ENCODE data around the gene PZP.

PZP gene

DNA sequence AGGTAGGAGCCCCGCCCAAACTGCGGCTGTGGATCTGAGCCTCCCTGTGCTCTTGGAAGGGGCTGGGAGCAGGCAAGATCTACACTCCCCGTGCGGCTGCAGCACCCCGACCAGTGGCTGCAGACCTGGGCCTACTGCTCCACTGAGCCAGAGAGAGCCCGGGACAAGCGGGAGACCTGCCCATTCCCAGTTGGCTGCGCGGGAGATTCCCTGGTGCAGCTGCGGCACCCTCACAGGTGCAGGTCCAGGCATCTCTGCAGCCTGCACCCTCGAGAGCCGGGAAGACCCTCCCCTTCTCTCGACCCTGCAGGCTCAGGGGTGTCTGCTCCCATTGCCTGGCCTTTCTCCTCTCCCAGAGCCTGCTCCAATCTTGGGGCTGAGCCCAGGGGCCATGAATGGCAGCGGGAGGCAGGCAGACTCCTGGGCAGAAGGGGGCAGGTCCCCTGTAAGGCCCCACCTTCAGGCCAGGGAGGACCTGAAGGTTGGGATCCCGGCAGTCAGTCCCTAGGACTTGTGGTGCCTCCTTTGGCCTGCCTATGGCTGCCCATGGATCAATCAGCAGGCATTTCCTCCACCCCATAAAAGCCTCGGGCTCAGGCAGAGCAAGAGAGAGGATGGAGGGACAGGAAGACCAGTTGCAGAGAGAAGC lies 83.7 kb downstream of the PZP start:
- DNase-seq (ENCODE audit: low spot score) = no peak

DNA sequence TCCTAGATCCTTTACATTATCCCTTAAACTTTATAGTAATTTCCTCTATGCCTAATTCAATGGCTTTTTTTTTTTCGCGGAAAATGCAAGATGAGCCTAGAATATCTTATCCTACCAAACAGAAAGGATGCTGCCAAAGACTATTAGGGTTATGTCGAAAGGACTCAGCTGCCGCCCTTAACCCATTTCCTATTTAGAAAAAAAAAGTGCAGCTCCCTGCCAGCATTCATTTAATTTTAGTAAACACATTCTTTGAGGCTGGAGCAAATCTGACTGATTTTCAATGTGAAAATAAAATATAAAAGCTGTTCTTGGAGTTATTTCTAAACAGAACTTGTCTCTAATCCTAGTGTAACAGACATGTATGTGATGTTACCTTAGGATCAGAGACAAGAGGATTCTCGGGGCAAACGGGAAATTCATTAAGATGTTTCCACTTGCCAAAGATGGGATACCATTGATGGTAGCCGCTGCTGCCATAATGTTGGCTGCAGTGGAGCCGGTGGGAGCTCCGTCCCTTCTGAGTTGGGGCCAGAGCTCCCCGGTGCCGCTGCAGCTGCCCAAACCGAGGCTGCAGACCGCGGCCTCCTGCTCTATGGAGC lies 84.3 kb downstream of the PZP start:
- DNase-seq (ENCODE audit: low spot score) = no peak

DNA sequence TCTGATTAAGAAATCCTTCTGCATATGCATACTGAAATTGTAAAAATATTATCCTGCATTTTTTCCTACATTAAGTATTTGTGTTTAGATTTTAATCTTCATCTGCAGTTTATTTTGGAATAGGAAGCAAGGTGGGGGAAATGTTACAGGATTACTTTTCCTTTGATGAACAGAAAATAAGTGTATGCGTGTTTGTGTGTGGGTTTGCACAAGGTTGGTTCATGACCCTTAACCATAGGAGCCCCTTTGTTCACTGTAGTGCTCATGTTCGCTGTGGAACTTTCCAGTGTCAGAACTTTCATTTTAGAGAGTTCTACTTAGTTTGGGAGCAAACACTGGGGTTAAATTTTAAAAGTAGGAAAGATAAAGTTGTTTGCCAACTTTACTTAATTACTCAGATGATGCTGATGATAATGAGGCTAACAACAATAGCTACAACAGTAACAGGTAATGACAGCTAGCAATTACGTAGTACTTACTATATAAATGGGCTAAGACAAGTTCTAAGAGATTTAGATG lies 86.0 kb downstream of the PZP start:
- no peak for DNase-seq (ENCODE audit: low spot score)

DNA sequence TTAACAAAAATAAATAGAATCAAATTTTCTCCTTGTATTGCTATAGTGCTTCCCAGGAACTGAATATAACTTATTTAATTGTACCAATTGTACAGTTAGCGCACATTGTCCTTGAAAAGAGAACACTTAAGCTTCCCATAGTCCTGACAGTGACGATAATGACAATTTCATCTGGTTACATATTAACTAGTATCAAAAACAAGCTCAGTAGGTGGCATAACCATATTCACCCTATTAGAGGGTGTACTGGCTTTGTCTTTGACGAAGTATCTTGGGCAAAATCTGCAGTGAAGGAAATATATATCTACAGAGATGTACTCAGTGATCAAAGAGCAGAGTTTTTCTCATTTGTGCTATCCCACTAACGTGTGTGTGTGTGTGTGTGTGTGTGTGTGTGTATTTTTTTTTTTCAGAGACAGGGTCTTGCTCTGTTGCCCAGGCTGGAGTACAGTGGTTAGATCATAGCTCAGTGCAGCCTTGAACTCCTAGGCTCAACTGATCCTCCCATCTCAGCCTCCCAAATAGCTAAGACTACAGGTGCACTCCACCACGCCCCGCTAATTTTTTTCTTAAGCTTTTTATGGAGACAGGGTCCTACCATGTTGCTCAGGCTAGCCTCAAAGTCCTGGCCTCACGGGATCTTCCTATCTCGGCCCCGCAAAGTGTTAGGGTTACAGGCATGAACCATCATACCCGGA lies 87.6 kb downstream of the PZP start:
- DNase-seq (ENCODE audit: low spot score) = no peak

DNA sequence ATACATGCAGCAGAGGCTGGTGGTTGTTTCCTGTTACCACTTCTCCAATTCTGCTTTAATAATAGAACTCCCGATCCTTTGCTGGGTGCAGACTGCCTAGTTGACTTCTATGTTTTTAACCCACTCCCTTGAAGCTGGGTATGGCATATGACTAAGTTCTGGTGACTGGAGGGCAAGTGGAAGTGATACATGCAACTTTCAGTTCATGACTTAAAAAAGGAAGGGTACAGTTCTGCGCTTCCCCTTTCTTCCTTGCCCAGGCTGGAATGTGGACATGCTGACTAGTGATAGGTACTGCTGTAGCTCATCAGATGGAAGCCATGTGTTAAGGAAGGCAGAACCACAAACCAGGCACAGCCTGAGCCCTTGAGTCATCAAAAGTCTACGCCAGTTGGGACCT lies 90.0 kb downstream of the PZP start:
- no peak for DNase-seq (ENCODE audit: low spot score)

DNA sequence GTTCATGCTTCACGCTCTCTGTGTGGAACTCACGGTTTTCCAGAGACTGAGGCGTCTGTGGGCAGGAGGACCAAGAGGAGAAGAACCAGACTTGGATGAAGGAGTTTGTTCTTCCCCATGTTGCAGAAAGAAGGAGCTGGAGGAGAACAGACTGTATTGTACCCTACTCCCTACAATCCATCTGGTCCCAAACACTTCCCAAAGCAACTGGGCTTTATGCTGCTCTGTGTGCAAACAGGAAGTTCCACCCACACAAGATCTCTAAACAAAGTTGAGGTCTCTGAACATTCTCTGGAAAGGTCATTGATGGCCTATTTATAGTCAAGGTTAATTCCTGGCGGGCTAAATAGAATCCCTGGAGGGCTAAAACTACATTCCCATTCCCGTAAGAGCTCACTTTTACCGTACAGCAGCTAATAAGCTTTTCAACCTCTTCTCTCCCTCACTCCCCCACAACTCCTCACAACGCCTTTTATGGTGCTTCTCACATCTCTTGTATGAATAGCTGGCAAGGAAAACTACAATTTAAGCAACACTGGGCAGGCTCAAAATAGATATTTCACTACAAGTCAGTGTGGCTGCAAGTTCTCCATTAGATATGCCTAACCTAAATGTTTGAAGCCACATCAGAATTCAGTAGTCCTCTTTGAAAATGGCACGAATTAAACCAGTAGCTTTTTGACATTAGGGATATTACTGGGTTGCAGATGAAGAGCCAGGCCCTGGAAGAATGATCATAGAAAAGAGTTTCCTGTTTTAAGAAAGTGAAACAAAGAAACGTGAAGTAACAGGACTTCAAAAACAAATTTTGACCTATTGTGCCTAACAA lies 92.2 kb downstream of the PZP start, which contains the start of gene A2M:
Gene A2M, minus strand, starts transcription at position 189 of the 829 bp plus-strand sequence. Its CDS starts 70 bp downstream, at position 119.
- DNase-seq (ENCODE audit: low spot score) = no peak

DNA sequence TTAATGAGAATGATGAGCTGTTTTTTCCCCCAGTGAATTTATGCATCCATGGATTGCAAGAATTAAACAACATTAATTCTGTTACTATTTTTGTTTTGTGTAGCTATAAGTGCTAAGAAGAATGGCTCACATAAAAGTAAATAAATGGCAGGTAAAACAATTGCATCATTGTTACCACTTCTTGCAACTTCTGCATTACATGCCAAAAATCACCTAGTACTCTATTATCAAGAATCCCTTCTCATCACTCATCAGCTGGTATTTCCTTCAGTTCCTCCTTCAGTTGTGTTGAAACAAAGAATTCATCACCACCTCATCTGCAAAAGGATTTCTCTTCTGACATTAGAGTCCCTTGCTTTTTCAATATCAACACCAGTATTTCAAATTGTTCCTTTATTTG lies 93.2 kb downstream of the PZP start:
- DNase-seq (ENCODE audit: low spot score) = no peak

DNA sequence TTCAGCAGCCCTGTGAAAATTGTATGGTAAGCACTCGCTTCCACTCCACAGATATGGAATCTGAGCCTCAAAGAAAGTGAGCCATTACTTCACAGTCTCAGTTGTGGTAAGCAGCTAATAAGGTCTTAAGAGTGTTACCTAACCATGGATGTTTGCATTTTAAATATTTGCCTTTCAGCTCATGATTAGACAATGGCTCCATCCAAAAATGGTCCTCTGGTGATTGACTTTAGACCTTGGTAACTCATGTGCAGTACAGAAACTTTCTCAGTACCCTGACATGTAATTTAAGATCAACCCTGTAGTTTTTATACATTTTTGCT lies 94.2 kb downstream of the PZP start:
- DNase-seq (ENCODE audit: low spot score) = no peak

DNA sequence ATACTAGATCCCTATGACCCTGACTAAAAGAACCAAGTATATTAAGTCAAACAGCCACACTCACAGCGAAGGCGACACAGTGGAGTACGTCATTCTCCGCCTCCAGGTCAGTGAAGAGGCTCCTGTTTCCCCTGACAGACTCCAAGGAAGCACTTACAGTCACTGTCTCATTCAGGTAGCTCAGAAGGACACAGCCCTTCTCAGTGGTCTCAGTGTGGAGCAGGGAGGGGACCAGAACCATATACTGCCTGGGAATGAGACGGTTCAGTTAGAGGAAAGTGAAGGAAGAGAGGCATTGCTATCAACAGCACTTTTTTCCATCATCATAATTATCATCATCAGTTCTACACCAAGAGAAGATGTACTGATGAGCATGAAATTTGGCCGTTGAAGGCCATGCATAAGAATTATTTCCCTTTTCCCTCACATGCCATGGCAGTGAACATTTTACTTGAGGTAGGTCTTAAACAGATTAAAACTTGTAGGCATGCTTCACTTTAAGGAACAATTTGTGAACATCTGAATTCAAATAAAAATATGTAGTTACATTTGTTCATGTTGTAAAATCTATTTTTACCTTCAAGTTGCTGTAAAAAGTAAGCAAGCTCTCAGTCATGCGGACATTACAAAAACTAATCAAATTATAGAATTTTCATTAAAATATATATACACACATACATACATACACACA lies 94.8 kb downstream of the PZP start:
- DNase-seq (ENCODE audit: low spot score) = no peak

DNA sequence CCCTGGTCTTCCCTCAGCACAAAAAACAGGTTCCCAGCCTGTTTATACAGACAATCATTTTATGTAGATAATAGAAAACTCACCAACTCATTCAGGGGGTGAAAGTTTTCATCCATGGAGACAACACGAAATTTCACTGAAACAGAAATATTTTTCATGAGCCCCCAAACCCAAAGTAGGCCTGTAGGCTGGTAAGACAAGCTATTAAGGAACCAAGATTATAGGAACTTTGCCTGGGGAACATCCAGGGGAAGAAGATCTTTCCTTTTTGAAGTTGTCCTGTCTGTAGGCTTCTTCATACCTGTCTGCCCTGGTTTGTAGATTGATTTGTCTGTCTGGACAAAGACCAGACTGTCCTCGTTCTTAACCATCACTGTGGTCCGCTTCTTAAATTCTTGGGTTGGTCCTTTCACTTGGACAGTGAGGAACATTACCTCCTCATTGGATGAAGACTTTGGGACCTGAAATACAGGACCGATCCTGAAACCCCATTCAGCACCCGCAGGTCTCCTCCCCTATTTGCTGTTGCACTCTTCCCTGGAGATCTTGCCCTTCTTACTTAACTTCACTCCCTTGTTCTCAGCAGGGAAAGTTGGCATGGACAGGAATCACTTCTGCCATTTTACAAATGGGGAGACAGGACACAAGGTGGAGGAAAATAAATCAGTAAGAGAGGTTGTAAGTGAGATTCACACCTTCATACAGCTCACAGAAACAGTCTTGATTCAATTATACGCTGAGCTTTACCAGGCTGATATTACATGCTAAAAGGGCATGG lies 95.9 kb downstream of the PZP start:
- DNase-seq (ENCODE audit: low spot score) = no peak

DNA sequence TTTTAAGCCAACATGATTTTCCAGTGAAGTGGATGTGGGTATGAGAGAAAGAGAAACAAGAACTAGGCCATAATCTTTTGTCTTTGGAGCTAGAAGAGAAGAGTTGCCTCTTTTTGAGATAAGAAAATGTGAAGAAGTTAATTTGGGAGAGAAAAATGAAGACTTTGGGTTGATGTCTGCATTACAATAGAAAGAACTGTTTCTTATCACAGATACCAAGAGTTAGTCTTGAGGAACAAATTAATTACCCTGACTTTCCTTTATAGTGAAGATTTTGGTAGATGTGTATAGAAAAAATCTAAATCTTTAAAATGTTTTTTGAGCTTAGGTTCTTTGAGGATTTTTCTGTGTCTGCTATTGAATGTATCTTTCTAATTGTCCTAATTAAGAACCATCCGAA lies 96.7 kb downstream of the PZP start:
- DNase-seq (ENCODE audit: low spot score) = no peak

DNA sequence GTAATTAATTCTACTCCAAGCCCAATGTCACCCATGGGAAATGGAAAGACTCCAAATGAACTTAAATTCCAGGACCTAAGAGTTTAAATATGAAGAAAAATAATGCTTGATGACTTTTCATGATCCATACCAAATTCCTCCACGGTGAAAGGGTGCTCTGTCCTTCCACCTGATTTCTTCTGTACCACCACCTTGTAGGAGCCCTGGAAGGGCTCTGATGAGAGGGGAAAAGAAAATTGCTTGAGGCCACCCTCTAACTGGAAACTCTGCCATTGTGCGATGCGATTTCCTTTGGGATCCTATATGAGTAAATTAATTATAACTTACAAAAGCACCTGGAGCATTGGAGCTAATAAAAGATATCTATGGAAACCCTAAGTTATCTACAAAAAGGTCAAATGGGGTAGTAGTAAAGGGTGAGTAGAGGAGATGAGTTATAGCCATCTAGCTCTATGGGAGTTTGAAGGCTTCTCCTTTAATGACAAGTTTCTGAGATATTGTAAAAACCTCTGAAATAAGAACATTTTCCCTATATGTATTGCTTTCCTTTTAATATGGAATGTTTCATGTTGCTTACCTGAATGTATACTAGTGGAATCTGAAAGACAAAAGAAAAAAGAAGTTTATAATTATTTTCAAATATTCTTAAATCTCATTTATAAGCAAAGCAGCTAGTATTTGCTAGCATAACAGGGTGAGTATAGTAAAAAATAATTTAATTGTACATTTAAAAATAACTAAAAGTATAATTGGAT lies 98.3 kb downstream of the PZP start:
- no peak for DNase-seq (ENCODE audit: low spot score)

DNA sequence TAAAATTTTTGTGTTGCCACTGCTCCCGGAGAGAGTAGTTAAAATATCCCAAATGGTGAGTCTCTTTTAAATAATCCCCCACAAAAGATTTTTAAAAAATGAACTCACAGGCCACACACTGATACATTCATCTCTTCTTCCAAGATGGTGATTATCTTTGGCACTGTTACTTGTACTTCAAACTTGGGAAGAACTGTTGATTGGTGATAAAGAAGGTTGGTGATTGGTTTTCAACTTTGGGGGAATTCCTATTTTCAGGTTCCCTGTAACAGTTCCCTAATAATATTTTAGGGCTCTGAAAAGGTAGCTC lies 99.0 kb downstream of the PZP start:
- DNase-seq (ENCODE audit: low spot score) = no peak

DNA sequence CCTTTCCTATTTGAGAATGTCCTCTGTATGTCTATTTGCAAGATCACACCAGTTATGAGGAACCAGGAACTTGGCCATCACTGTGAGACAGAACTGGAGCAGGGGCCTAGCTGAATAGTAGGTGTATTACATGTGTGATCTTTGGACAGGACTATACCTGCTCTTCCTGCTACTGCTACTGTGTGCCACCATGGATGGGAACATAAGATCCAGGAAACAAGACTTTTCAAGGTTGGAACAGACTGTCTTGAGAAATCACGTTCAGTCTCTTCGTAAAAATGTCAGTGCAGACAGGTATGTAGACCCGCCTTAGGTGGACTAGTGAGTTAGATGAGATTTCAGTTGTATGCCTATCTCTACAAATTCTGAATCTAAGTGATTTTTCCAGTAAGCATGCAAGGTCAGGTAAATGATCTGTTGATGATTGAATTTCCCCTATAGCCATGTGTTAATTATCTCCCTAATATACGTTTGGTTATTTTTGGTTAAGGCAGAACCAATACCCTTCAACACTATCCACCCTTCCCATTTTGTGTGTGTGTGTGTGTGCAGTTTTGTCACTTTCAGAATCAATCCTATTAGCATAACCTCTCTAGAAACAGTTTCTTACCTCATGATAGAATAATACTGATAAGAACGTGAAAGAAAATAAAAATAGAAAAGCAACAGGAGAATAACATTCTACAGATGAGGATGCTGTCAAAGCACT lies 99.5 kb downstream of the PZP start:
- no peak for DNase-seq (ENCODE audit: low spot score)

DNA sequence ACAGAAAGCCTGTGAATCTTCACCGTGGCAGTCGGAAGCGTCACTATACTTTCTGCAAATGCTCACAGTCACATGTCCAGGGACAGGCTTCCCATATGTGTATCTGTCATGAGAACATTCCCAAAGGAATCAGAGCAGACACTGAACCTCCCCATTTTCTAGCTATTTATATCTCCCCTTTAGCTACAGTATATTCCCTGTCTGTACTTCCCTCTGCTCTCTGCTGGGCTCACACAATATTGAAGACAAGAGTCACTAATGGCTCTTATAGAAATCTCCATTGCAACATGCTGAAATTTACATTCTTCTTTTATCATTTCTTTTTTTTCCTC lies 100.7 kb downstream of the PZP start:
- no peak for DNase-seq (ENCODE audit: low spot score)

DNA sequence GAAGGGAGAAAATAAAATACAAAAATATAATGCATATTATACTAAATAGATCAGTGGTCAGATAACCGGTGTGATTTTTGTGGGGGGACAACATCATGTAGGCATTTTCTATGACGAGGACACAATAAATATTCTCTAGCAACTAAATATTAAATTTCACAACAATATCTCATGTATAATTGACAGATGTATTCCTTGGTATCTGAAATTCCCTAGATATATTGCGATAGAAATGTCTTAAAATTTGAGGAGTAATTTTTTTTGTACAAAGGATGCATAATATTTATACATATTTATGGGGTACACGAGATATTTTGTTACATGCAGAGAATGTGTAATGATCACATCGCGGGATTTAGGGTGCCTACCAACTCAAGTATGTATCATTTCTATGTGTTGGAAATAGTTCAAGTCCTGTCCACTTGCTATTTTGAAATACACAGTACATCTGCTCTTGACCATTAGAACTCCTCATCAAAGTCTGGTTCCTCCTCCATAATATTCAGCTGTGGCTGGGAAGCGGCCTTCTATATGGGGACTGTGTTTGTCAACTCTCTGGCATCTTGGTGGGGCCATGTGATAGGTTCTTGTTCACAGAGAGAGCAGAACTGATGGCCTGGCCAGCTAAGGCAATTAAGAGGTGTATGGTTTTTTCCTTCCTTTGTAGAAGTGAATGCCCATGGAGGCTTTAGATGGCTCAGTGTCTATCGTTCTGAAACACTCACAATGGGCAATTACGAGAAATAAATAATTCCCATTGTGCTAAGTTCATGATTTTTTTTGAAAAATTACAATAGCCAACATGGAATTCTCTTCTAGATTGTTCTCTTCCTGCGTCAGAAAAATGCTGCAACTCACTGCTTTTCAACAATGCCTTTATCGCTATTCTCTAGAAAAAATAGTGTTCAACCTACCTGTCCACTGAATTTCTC lies 101.3 kb downstream of the PZP start:
- no peak for DNase-seq (ENCODE audit: low spot score)

DNA sequence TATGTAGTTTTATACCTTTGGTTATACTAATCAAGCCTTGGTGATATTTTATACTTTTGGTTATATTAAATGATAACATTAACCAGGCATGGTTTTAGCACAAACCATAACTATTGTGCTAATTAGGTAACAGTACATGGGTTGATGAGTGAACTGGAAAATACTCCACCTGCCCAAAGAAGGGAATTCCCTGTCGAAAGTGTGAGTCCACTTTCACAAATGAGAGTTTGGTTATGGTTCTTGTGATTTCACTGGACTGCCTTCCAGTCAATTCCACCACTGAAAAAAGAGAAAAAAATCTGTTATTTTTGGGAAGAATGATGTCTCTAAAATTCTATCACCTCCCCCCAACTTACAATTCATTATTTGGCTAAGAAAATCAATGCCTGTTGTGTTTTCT lies 102.1 kb downstream of the PZP start:
- no peak for DNase-seq (ENCODE audit: low spot score)

DNA sequence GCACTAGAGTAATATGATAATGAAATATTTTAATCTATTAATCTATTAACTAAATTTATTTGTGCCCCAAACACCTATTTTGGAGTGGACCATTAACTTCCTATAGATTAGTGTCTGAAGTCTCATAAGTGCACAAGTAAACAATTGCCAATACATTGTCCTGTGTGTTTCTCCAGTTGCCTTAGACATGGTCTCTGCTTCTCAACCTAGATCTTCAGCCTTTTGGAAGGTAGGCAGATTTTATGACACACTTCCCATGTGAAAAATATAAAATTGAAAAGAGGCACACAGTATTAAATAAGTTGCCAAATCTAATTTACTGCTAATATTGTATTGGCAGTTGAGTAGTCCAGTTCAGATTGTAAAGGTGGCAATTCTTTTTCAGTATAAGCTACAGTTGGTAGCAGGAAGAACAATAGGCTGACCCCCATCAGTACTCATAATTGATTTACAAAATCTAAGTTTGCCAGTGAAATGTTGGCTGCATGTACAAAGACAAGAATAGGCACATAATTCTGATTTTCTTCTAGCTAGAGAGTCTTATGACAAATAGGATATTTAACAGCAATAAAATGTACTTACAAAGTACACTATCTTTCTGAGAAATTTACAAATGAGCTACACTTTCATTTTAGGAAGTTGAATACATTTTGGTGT lies 103.3 kb downstream of the PZP start:
- DNase-seq (ENCODE audit: low spot score) = no peak

All from cerebellar cortex (tissue), 1 donor.